Esophagus squamous epithelium (tissue), 4 donors: ENCODE measurements around the gene PPP3CA.

Source experiments
- POLR2A ChIP-seq, 4 donors: fragments of 450-650 bp; IDR thresholded peaks; one replicate each; pipeline ENCODE4 v1.6.1; 2017; ENCODE audit warnings: antibody characterized with exemption in 4 of 4, mild to moderate bottlenecking in 4 of 4, moderate library complexity in 3 of 4
- TF ChIP-seq, protein P1 (sequence below), 6 experiments: fragments of 450-650 bp in 4 of 6; fragments of 200-600 bp in 2 of 6; sonication (generic) in 2 of 6; IDR thresholded peaks; one replicate each; pipeline ENCODE4 v1.5.1; 2016 to 2019; ENCODE audit warnings: antibody characterized with exemption in 6 of 6, mild to moderate bottlenecking in 4 of 6, moderate library complexity in 4 of 6

DNA sequence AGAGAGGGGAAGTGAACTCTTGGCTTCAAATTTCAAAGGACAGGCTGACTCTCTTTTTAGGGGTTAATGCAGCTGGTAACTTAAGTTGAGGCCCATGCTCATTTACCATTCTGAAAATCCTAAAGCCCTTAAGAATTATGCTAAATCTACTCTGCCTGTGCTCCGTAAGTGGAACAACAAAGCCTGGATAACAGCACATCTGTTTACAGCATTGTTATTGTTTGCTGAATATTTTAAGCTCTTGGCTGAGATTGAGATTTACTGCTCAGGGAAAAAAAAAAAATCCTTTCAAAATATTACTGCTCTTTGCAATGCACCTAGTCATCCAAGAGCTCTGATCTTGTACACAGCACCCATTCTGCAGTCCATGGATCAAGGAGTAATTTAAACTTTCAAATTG lies 17.7 kb downstream of the PPP3CA start:
- TF ChIP-seq, protein P1, sequence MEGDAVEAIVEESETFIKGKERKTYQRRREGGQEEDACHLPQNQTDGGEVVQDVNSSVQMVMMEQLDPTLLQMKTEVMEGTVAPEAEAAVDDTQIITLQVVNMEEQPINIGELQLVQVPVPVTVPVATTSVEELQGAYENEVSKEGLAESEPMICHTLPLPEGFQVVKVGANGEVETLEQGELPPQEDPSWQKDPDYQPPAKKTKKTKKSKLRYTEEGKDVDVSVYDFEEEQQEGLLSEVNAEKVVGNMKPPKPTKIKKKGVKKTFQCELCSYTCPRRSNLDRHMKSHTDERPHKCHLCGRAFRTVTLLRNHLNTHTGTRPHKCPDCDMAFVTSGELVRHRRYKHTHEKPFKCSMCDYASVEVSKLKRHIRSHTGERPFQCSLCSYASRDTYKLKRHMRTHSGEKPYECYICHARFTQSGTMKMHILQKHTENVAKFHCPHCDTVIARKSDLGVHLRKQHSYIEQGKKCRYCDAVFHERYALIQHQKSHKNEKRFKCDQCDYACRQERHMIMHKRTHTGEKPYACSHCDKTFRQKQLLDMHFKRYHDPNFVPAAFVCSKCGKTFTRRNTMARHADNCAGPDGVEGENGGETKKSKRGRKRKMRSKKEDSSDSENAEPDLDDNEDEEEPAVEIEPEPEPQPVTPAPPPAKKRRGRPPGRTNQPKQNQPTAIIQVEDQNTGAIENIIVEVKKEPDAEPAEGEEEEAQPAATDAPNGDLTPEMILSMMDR (IDR thresholded peaks at IDR 0.05) = no peak
- no peak for TF ChIP-seq POLR2A (IDR thresholded peaks at IDR 0.05)
